Measurements from ENCODE around the gene DISC1. TPM values are rescaled to one million over a fixed set of nuclear protein-coding genes. Genes with fewer than 3 reads are reported as not detected.
"Not testable (repeated sequence)": the region's sequence is repeated elsewhere in the genome, so short reads cannot be mapped to it uniquely, and the experiment has no call there.

DISC1 gene
- total RNA-seq, 1 experiment from 2014 or later = 9.8 TPM

GRCh38 chr1:231896806-231897205 lies 270.2 kb downstream of the DISC1 start:
- BruUV-seq (replicated peaks) = no TSS peak

GRCh38 chr1:231899046-231899445 lies 272.5 kb downstream of the DISC1 start:
- intact Hi-C loops (cut with micrococcal nuclease; ENCODE audit: unreplicated experiment) = no loop called here
- Mint-ChIP-seq H3K4me3 (ENCODE audit: low read depth, unreplicated experiment) (no peak overlapping the region), H3K9me3 (ENCODE audit: low read depth, unreplicated experiment) (peaks cover 3% of the 10 kb centered on the region), H3K4me1 (ENCODE audit: low read depth, unreplicated experiment) (no peaks in the 10 kb centered on the region), H3K27ac (ENCODE audit: unreplicated experiment) (no peak overlapping the region), H3K36me3 (ENCODE audit: insufficient read depth, unreplicated experiment) (no peaks in the 10 kb centered on the region), H3K27me3 (ENCODE audit: unreplicated experiment) (no peaks in the 10 kb centered on the region)
- CTCF ChIA-PET = interaction anchor here (0.6 to 0.7 kb wide), 2 partner anchors 78 to 142 kb away, joined by 3 to 4 read pairs; no protein-coding TSS in a partner anchor
- no peak for DNase-seq
- TF ChIP-seq CTCF (IDR thresholded peaks at IDR 0.05; ENCODE audit: unreplicated experiment) = no peak
- BruUV-seq (replicated peaks) = no TSS peak

More at GRCh38 chr1:231896806-231897205, 270.2 kb downstream of the DISC1 start:
- intact Hi-C loops (cut with micrococcal nuclease; ENCODE audit: unreplicated experiment) = no loop called here
- no peak overlapping the region for H3K27ac Mint-ChIP-seq (ENCODE audit: unreplicated experiment)
- TF ChIP-seq CTCF (IDR thresholded peaks at IDR 0.05; ENCODE audit: unreplicated experiment) = no peak
- no peaks in the 10 kb centered on the region for H3K4me1 Mint-ChIP-seq (ENCODE audit: low read depth, unreplicated experiment)
- H3K4me3 Mint-ChIP-seq (ENCODE audit: low read depth, unreplicated experiment) = no peak overlapping the region
- H3K9me3 Mint-ChIP-seq (ENCODE audit: low read depth, unreplicated experiment) = no peaks in the 10 kb centered on the region
- CTCF ChIA-PET = no interaction called here
- DNase-seq = no peak
- H3K36me3 Mint-ChIP-seq (ENCODE audit: insufficient read depth, unreplicated experiment) = no peaks in the 10 kb centered on the region
- H3K27me3 Mint-ChIP-seq (ENCODE audit: unreplicated experiment) = no peaks in the 10 kb centered on the region

GRCh38 chr1:231899713-231900435 lies 273.3 kb downstream of the DISC1 start:
- no peaks in the 10 kb centered on the region for H3K36me3 Mint-ChIP-seq (ENCODE audit: insufficient read depth, unreplicated experiment)
- intact Hi-C loops (cut with micrococcal nuclease; ENCODE audit: unreplicated experiment) = no loop called here
- no peak overlapping the region for H3K27ac Mint-ChIP-seq (ENCODE audit: unreplicated experiment)
- no peak for DNase-seq
- no peaks in the 10 kb centered on the region for H3K4me1 Mint-ChIP-seq (ENCODE audit: low read depth, unreplicated experiment)
- BruUV-seq (replicated peaks) = no TSS peak
- CTCF ChIA-PET = no interaction called here
- no peak for TF ChIP-seq CTCF (IDR thresholded peaks at IDR 0.05; ENCODE audit: unreplicated experiment)
- H3K4me3 Mint-ChIP-seq (ENCODE audit: low read depth, unreplicated experiment) = no peak overlapping the region
- H3K27me3 Mint-ChIP-seq (ENCODE audit: unreplicated experiment) = no peaks in the 10 kb centered on the region
- peaks cover 3% of the 10 kb centered on the region for H3K9me3 Mint-ChIP-seq (ENCODE audit: low read depth, unreplicated experiment)

- Mint-ChIP-seq H3K27me3 (ENCODE audit: unreplicated experiment) (no peaks in the 10 kb centered on the region), H3K4me1 (ENCODE audit: low read depth, unreplicated experiment) (no peaks in the 10 kb centered on the region), H3K36me3 (ENCODE audit: insufficient read depth, unreplicated experiment) (no peaks in the 10 kb centered on the region), H3K9me3 (ENCODE audit: low read depth, unreplicated experiment) (peaks cover 3% of the 10 kb centered on the region), H3K27ac (ENCODE audit: unreplicated experiment) (no peak overlapping the region), H3K4me3 (ENCODE audit: low read depth, unreplicated experiment) (no peak overlapping the region)
- DNase-seq = no peak
- no peak for TF ChIP-seq CTCF (IDR thresholded peaks at IDR 0.05; ENCODE audit: unreplicated experiment)
- no TSS peak for BruUV-seq (replicated peaks)
- intact Hi-C loops (cut with micrococcal nuclease; ENCODE audit: unreplicated experiment) = no loop called here
- CTCF ChIA-PET = no interaction called here
Observed at GRCh38 chr1:231903586-231904081, 277.0 kb downstream of the DISC1 start.

GRCh38 chr1:231907310-231907709 lies 280.7 kb downstream of the DISC1 start:
- H3K27me3 Mint-ChIP-seq (ENCODE audit: unreplicated experiment); H3K27ac Mint-ChIP-seq (ENCODE audit: unreplicated experiment); DNase-seq; H3K36me3 Mint-ChIP-seq (ENCODE audit: insufficient read depth, unreplicated experiment); H3K9me3 Mint-ChIP-seq (ENCODE audit: low read depth, unreplicated experiment); H3K4me3 Mint-ChIP-seq (ENCODE audit: low read depth, unreplicated experiment); BruUV-seq (replicated peaks); intact Hi-C loops (cut with micrococcal nuclease; ENCODE audit: unreplicated experiment); CTCF ChIA-PET; H3K4me1 Mint-ChIP-seq (ENCODE audit: low read depth, unreplicated experiment): not testable (repeated sequence)

All from Calu3 (cell line).